Measurements from ENCODE around the gene HBG2.

GRCh38 chr11:5203366-5203765 is 51.2 kb downstream of the HBG2 start:
- TF ChIP-seq, protein P1, sequence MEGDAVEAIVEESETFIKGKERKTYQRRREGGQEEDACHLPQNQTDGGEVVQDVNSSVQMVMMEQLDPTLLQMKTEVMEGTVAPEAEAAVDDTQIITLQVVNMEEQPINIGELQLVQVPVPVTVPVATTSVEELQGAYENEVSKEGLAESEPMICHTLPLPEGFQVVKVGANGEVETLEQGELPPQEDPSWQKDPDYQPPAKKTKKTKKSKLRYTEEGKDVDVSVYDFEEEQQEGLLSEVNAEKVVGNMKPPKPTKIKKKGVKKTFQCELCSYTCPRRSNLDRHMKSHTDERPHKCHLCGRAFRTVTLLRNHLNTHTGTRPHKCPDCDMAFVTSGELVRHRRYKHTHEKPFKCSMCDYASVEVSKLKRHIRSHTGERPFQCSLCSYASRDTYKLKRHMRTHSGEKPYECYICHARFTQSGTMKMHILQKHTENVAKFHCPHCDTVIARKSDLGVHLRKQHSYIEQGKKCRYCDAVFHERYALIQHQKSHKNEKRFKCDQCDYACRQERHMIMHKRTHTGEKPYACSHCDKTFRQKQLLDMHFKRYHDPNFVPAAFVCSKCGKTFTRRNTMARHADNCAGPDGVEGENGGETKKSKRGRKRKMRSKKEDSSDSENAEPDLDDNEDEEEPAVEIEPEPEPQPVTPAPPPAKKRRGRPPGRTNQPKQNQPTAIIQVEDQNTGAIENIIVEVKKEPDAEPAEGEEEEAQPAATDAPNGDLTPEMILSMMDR (IDR thresholded peaks at IDR 0.05), result no peak
- TF ChIP-seq POLR2A (IDR thresholded peaks at IDR 0.05), result no peak
- no peak for TF ChIP-seq POLR2AphosphoS5 (IDR thresholded peaks at IDR 0.05)
